GM12878 (cell line): ENCODE measurements around the gene MRPS5. TPM values are rescaled to one million over a fixed set of nuclear protein-coding genes. Genes with fewer than 3 reads are reported as not detected.

ENCODE experiments used
- ATF7 ChIP-seq: fragments of 450-650 bp; IDR thresholded peaks from 2 replicates; pipeline ENCODE4 v1.6.1; 2016; ENCODE audit warnings: low read depth, mild to moderate bottlenecking
- GATAD2B ChIP-seq: fragments of 450-650 bp; conservative IDR thresholded peaks from 2 replicates; pipeline ENCODE4 v1.6.1; 2017; ENCODE audit warnings: low read depth, mild to moderate bottlenecking, moderate library complexity
- HDAC6 ChIP-seq: fragments of 200-600 bp; sonication (generic); IDR thresholded peaks from one replicate; pipeline ENCODE4 v1.8.0; 2017; ENCODE audit warnings: antibody characterized with exemption; ENCODE audit not compliant: unreplicated experiment
- IRF5 ChIP-seq: fragments of 450-650 bp; IDR thresholded peaks from 2 replicates; pipeline ENCODE4 v1.6.1; 2017; ENCODE audit warnings: borderline replicate concordance
- MEF2A ChIP-seq: IDR thresholded peaks from 2 replicates; pipeline ENCODE4 v1.6.1; 2011; ENCODE audit warnings: low read depth, mild to moderate bottlenecking, low read length, moderate library complexity; ENCODE audit not compliant: insufficient read depth
- MLLT1 ChIP-seq: fragments of 450-650 bp; IDR thresholded peaks from 2 replicates; pipeline ENCODE4 v1.6.1; 2016; ENCODE audit warnings: mild to moderate bottlenecking
- MXI1 ChIP-seq: fragments of 150-350 bp; IDR thresholded peaks from 2 replicates; pipeline ENCODE4 v1.6.1; 2011; ENCODE audit warnings: low read depth, mild to moderate bottlenecking, inconsistent platforms, low read length, improper control_type of control experiment
- NRF1 ChIP-seq: conservative IDR thresholded peaks from 2 replicates; pipeline ENCODE4 v1.6.1; 2011; ENCODE audit warnings: mild to moderate bottlenecking, low read depth, low read length, improper control_type of control experiment
- PBX3 ChIP-seq: IDR thresholded peaks from 2 replicates; pipeline ENCODE4 v1.6.1; 2011; ENCODE audit warnings: mild to moderate bottlenecking, low read depth, low read length, moderate library complexity; ENCODE audit not compliant: insufficient replicate concordance
- POU2F2 ChIP-seq: IDR thresholded peaks from 3 replicates; pipeline ENCODE4 v1.6.1; 2011; ENCODE audit warnings: low read depth, mild to moderate bottlenecking, low read length, borderline replicate concordance
- RAD51 ChIP-seq: fragments of 450-650 bp; IDR thresholded peaks from 2 replicates; pipeline ENCODE4 v1.6.1; 2016; ENCODE audit warnings: moderate library complexity, mild to moderate bottlenecking, inconsistent platforms
- RELA ChIP-seq: fragments of 450-650 bp; IDR thresholded peaks from 2 replicates; pipeline ENCODE4 v1.8.0; 2014; ENCODE audit warnings: borderline replicate concordance; ENCODE audit not compliant: partially characterized antibody
- RFX5 ChIP-seq: IDR thresholded peaks from 2 replicates; pipeline ENCODE4 v1.6.1; 2011; ENCODE audit warnings: low read depth, low read length, improper control_type of control experiment
- RUNX3 ChIP-seq: IDR thresholded peaks from 2 replicates; pipeline ENCODE4 v1.6.1; 2012; ENCODE audit warnings: low read length, inconsistent platforms
- SKIL ChIP-seq: fragments of 450-650 bp; IDR thresholded peaks from 2 replicates; pipeline ENCODE4 v1.6.1; 2017; ENCODE audit warnings: mild to moderate bottlenecking, low read depth, inconsistent platforms; ENCODE audit not compliant: poor library complexity, severe bottlenecking
- STAT3 ChIP-seq: IDR thresholded peaks from 2 replicates; pipeline ENCODE4 v1.6.1; 2011; ENCODE audit warnings: low read depth, low read length, improper control_type of control experiment
- SUPT20H ChIP-seq: IDR thresholded peaks from 2 replicates; pipeline ENCODE4 v1.6.1; 2011; ENCODE audit warnings: low read depth, mild to moderate bottlenecking, low read length, moderate library complexity, borderline replicate concordance; ENCODE audit not compliant: control insufficient read depth
- TCF3 ChIP-seq: IDR thresholded peaks from 2 replicates; pipeline ENCODE4 v1.6.1; 2012; ENCODE audit warnings: low read depth, mild to moderate bottlenecking, low read length, borderline replicate concordance; ENCODE audit not compliant: insufficient read depth
- ZBTB4 ChIP-seq: fragments of 450-650 bp; formaldehyde crosslinking; IDR thresholded peaks from 2 replicates; pipeline ENCODE4 v1.4.0; 2022; ENCODE audit warnings: mild to moderate bottlenecking, moderate library complexity
- polyA plus RNA-seq, 11 experiments: library from polyadenylated mRNA; depleted of rRNA in 4 of 11; unstranded in 6 of 11; stranded (reverse) in 5 of 11; fragments of >200 nt; fragmentation: Nextera tagmentation in 4 of 11; fragmentation: Illumina TruSeq in 1 of 11; extraction: Ambion mirVana in 4 of 11; extraction: Trizol in 1 of 11; gene quantifications; 1 replicate in 1 of 11; 2 replicates in 10 of 11; pipeline versions ENCODE4 v1.2.1 to v1.2.3, GENCODE V29; 2011 to 2016; ENCODE audit warnings: inconsistent platforms in 2 of 11, missing spikeins in 2 of 11, low read depth in 1 of 11
- total RNA-seq, 4 experiments: library from RNA; depleted of rRNA in 3 of 4; stranded (reverse); fragments of >200 nt in 3 of 4; fragmentation: Illumina TruSeq in 1 of 4; extraction: Trizol in 1 of 4; gene quantifications; 2 replicates each; pipeline versions ENCODE4 v1.2.1 to v1.2.3, GENCODE V29; 2013 to 2021

The MRPS5 gene
- total and polyA plus RNA-seq, 10 of the 15 experiments (the other 5 are each of a cell fraction or from before 2014, with no cell fraction given), result 54.8 to 93.0 (median 76.3) TPM

GRCh38 chr2:95159690-95160449 lies 38.3 kb upstream of the MRPS5 start, which contains the start of gene ZNF514 (continued):
- TF ChIP-seq GATAD2B, result 0 out of 2 replicates have a peak, but pooled peaks have one; percentile 26
- no peak for TF ChIP-seq IRF5
- TF ChIP-seq MEF2A, result no peak
- TF ChIP-seq SUPT20H, result no peak
- TF ChIP-seq RFX5, result no peak
- TF ChIP-seq RAD51, result no peak
- no peak for TF ChIP-seq SKIL
- peak; percentile 26; the same call in 1 of the 2 replicates for TF ChIP-seq RUNX3
- no peak for TF ChIP-seq TCF3
- no peak for TF ChIP-seq POU2F2
- TF ChIP-seq RELA, result no peak
- TF ChIP-seq HDAC6, result no peak
- TF ChIP-seq NRF1, result peak; percentile 40
- no peak for TF ChIP-seq MXI1
- peak; percentile 62 for TF ChIP-seq MLLT1
- no peak for TF ChIP-seq STAT3
- TF ChIP-seq ATF7, result no peak
- no peak for TF ChIP-seq ZBTB4 (CRISPR knock-in tag)
- TF ChIP-seq PBX3, result no peak
